ENCODE data around the gene ANXA11.

DNA sequence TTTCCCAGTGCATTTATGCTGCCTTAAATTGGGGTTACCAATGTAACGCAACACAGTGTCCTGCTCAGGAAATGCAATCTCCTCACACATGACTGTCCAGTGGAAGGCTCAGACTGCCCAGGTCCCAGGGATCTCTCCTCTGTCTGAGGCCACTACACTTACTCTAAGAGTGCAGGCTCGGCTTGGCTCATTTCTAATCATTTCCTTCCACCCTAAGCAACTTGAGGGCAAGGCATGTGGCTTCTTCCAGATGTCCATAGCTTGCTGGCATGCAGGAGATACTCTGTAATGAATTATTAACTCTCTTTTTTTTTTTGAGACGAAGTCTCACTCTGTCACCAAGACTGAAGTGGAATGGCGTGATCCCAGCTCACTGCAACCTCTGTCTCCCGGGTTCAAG is 49.1 kb downstream of the ANXA11 start:
- no peak for TF ChIP-seq CTCF (conservative IDR thresholded peaks at IDR 0.05; ENCODE audit: low read length)
- no peak for TF ChIP-seq EZH2phosphoT487 (IDR thresholded peaks at IDR 0.05; ENCODE audit: borderline replicate concordance, low read depth, low read length)

All from OCI-LY7 (cell line).